Calu3 (cell line): ENCODE data around the gene BCL7C. TPM values are rescaled to one million over a fixed set of nuclear protein-coding genes. Genes with fewer than 3 reads are reported as not detected.

Experiments used
- BruUV-seq: library from RNA; stranded (reverse); fragments of 400-500 nt; replicated peaks from 2 replicates; lab custom pipeline; 2021; lab: Mats Ljungman, UMichigan
- CTCF ChIA-PET: fragments of 300-600 bp; sonication (Branson Sonifier 250); formaldehyde crosslinking; loops from one replicate; lab custom pipeline; 2022; ENCODE audit warnings: antibody characterized with exemption; lab: Charles Lee
- DNase-seq: peaks from one replicate; pipeline ENCODE4 v3.0.0; 2022
- H3K27ac Mint-ChIP-seq: one replicate; pipeline ENCODE4 v1.8.0; 2022; ENCODE audit warnings: mixed read lengths; ENCODE audit not compliant: unreplicated experiment
- H3K27me3 Mint-ChIP-seq: one replicate; pipeline ENCODE4 v1.8.0; 2022; ENCODE audit warnings: mixed read lengths; ENCODE audit not compliant: unreplicated experiment
- H3K36me3 Mint-ChIP-seq: one replicate; pipeline ENCODE4 v1.8.0; 2022; ENCODE audit warnings: mild to moderate bottlenecking, moderate library complexity, mixed read lengths; ENCODE audit not compliant: insufficient read depth, unreplicated experiment
- H3K4me1 Mint-ChIP-seq: one replicate; pipeline ENCODE4 v1.8.0; 2022; ENCODE audit warnings: mild to moderate bottlenecking, low read depth, mixed read lengths; ENCODE audit not compliant: unreplicated experiment
- H3K4me3 Mint-ChIP-seq: one replicate; pipeline ENCODE4 v1.8.0; 2022; ENCODE audit warnings: mild to moderate bottlenecking, low read depth, moderate library complexity, mixed read lengths; ENCODE audit not compliant: unreplicated experiment
- H3K9me3 Mint-ChIP-seq: one replicate; pipeline ENCODE4 v1.8.0; 2022; ENCODE audit warnings: low read depth, mixed read lengths; ENCODE audit not compliant: unreplicated experiment
- CTCF ChIP-seq: fragments of 200-600 bp; IDR thresholded peaks from one replicate; pipeline ENCODE4 v1.8.0; 2022; ENCODE audit warnings: antibody characterized with exemption; ENCODE audit not compliant: unreplicated experiment
- intact Hi-C: fragments of 100-400 bp; cut with micrococcal nuclease; formaldehyde crosslinking; loops from one replicate; pipeline ENCODE4 v1.10.0; 2022; ENCODE audit not compliant: unreplicated experiment
- total RNA-seq: library from RNA; stranded (reverse); gene quantifications from 2 replicates; pipeline ENCODE4 v1.2.3, GENCODE V29; 2022

BCL7C gene
- total RNA-seq, 1 experiment from 2014 or later: 26.6 TPM

DNA sequence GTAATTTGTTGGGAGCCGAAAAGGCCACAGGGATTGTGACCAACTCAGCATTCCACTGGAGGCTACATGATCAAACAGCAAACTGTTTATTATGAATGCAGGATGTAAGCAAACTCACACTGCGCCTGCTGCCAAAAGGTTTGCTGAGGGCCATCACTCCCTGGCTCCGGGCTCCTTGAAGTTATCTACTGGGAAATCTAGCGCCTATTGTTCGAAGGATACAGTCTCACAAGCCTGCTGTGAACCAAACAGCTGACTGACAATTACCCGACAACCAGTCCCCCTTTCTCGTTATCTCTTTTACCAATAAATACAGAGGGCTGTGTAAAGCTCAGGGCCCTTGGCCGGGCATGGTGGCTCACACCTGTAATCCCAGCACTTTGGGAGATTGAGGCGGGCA lies 52.5 kb downstream of the BCL7C start:
- Mint-ChIP-seq H3K4me1 (peaks cover 28% of the 10 kb centered on the region), H3K9me3 (no peaks in the 10 kb centered on the region), H3K36me3 (peaks cover 5% of the 10 kb centered on the region), H3K27ac (no peak overlapping the region), H3K4me3 (no peak overlapping the region), H3K27me3 (no peaks in the 10 kb centered on the region)
- TF ChIP-seq CTCF: no peak
- DNase-seq: no peak
- CTCF ChIA-PET: no interaction called here
- intact Hi-C loops: no loop called here
- BruUV-seq: no TSS peak

- CTCF ChIA-PET: no interaction called here
- H3K27me3 Mint-ChIP-seq: no peaks in the 10 kb centered on the region
- no peak for DNase-seq
- no peak overlapping the region for H3K4me3 Mint-ChIP-seq
- H3K27ac Mint-ChIP-seq: no peak overlapping the region
- peaks cover 28% of the 10 kb centered on the region for H3K4me1 Mint-ChIP-seq
- no peaks in the 10 kb centered on the region for H3K9me3 Mint-ChIP-seq
- intact Hi-C loops: no loop called here
- H3K36me3 Mint-ChIP-seq: peaks cover 5% of the 10 kb centered on the region
- no peak for TF ChIP-seq CTCF
- no TSS peak for BruUV-seq
These were observed 53.3 kb downstream of the BCL7C start for GRCh38 chr16:30840611-30841010.

- peaks cover 21% of the 10 kb centered on the region for H3K4me1 Mint-ChIP-seq
- peaks cover 5% of the 10 kb centered on the region for H3K36me3 Mint-ChIP-seq
- DNase-seq: no peak
- CTCF ChIA-PET: interaction anchor here (0.9 to 1.7 kb wide), 10 partner anchors 10 to 410 kb away, joined by 3 to 5 read pairs (median 3); partner anchors contain the start of genes CTF1 and DCTPP1
- BruUV-seq: no TSS peak
- TF ChIP-seq CTCF: no peak
- no peaks in the 10 kb centered on the region for H3K27me3 Mint-ChIP-seq
- intact Hi-C loops: no loop called here
- H3K27ac Mint-ChIP-seq: no peak overlapping the region
- H3K9me3 Mint-ChIP-seq: no peaks in the 10 kb centered on the region
- no peak overlapping the region for H3K4me3 Mint-ChIP-seq
These were observed 54.2 kb downstream of the BCL7C start for GRCh38 chr16:30839523-30840227.

DNA sequence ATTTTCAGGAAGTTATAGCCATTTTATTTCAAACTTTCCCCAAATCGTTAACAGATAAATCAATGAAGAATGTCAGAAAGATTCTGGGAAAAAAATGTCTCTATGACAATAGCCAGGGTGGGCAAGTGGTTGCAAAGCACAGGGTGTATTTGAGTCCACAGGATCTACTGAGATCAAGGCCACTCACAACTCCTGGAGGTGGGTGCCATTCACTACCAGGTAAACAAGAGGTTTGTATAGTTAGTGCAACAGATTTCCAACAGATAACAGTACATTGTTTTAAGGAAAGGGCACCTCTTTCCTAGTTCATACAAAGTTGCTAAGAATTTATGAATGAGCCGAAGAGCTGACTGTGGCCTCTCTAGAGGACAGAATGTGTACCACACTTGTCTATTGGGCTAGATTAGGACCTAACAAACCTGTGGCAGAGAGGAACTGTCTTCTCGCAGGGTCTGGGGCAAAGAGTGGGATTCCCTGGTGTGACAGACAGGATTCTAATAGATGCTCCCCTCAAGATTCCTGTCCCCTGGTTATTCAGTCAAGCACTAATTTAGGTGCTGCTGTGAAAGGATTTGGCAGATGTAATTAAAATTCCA lies 54.9 kb downstream of the BCL7C start:
- intact Hi-C loops: no loop called here
- H3K4me3 Mint-ChIP-seq: no peak overlapping the region
- H3K27ac Mint-ChIP-seq: no peak overlapping the region
- H3K27me3 Mint-ChIP-seq: no peaks in the 10 kb centered on the region
- no peak for TF ChIP-seq CTCF
- DNase-seq: no peak
- H3K36me3 Mint-ChIP-seq: peaks cover 5% of the 10 kb centered on the region
- H3K9me3 Mint-ChIP-seq: no peaks in the 10 kb centered on the region
- peaks cover 18% of the 10 kb centered on the region for H3K4me1 Mint-ChIP-seq
- CTCF ChIA-PET: interaction anchor here (0.9 to 1.7 kb wide), 10 partner anchors 9 to 409 kb away, joined by 3 to 5 read pairs (median 3); partner anchors contain the start of genes CTF1 and DCTPP1
- no TSS peak for BruUV-seq
